Caco-2 (cell line): ENCODE data around the gene HHIPL1. TPM values are rescaled to one million over a fixed set of nuclear protein-coding genes. Genes with fewer than 3 reads are reported as not detected.
"Not testable (repeated sequence)": the region's sequence is repeated elsewhere in the genome, so short reads cannot be mapped to it uniquely, and the experiment has no call there.

Source experiments
- BruUV-seq: library from RNA; stranded (reverse); fragments of 400-500 nt; replicated peaks from 2 replicates; lab custom pipeline; 2021; lab: Mats Ljungman, UMichigan
- CTCF ChIA-PET: fragments of 300-600 bp; sonication (Branson Sonifier 250); formaldehyde crosslinking; loops from one replicate; lab custom pipeline; 2022; ENCODE audit warnings: antibody characterized with exemption; lab: Charles Lee
- POLR2A ChIA-PET: fragments of 300-600 bp; sonication (Branson Sonifier 250); formaldehyde crosslinking; loops from one replicate; lab custom pipeline; 2022; ENCODE audit warnings: antibody characterized with exemption; lab: Charles Lee
- DNase-seq, 2 experiments: peaks; one replicate each; pipeline versions ENCODE4 v3.0.0 to v3.0.0-alpha.2; 2020 to 2022
- H3K27me3 ChIP-seq: replicated peaks from 2 replicates; pipeline ENCODE4 v1.6.0; 2011; ENCODE audit warnings: low read length; ENCODE audit not compliant: control insufficient read depth, insufficient read depth
- H3K36me3 ChIP-seq: 2 replicates; pipeline ENCODE4 v1.5.1; 2011; ENCODE audit warnings: low read length; ENCODE audit not compliant: control insufficient read depth, insufficient read depth
- H3K4me1 ChIP-seq: fragments of 250-450 bp; sonication (Bioruptor Pico); 2 replicates; pipeline ENCODE4 v1.5.1; 2020; ENCODE audit warnings: mild to moderate bottlenecking
- H3K4me3 ChIP-seq: 2 replicates; pipeline ENCODE4 v1.5.1; 2011; ENCODE audit warnings: low read depth, mild to moderate bottlenecking, control low read depth, low read length
- H3K9me3 ChIP-seq: fragments of 250-450 bp; sonication (Bioruptor Pico); 2 replicates; pipeline ENCODE4 v1.5.1; 2020; ENCODE audit warnings: mild to moderate bottlenecking, moderate library complexity
- H3K27ac Mint-ChIP-seq: one replicate; pipeline ENCODE4 v1.8.0; 2022; ENCODE audit warnings: mixed read lengths; ENCODE audit not compliant: unreplicated experiment
- H3K27me3 Mint-ChIP-seq: one replicate; pipeline ENCODE4 v1.8.0; 2022; ENCODE audit warnings: mixed read lengths; ENCODE audit not compliant: insufficient read depth, unreplicated experiment
- H3K36me3 Mint-ChIP-seq: one replicate; pipeline ENCODE4 v1.8.0; 2022; ENCODE audit warnings: mild to moderate bottlenecking, mixed read lengths; ENCODE audit not compliant: insufficient read depth, unreplicated experiment
- H3K4me1 Mint-ChIP-seq: one replicate; pipeline ENCODE4 v1.8.0; 2022; ENCODE audit warnings: low read depth, mixed read lengths; ENCODE audit not compliant: unreplicated experiment
- H3K4me3 Mint-ChIP-seq: one replicate; pipeline ENCODE4 v1.8.0; 2022; ENCODE audit warnings: mild to moderate bottlenecking, moderate library complexity, mixed read lengths; ENCODE audit not compliant: unreplicated experiment
- H3K9me3 Mint-ChIP-seq: one replicate; pipeline ENCODE4 v1.8.0; 2022; ENCODE audit warnings: mixed read lengths; ENCODE audit not compliant: unreplicated experiment
- CTCF ChIP-seq, 2 experiments: fragments of 200-600 bp in 1 of 2; IDR thresholded peaks; 1 replicate in 1 of 2; 2 replicates in 1 of 2; pipeline versions ENCODE4 v1.5.1 to v1.8.0; 2011 to 2022; ENCODE audit warnings: antibody characterized with exemption in 1 of 2, control low read depth in 1 of 2, inconsistent platforms in 1 of 2, low read depth in 1 of 2, low read length in 1 of 2, mild to moderate bottlenecking in 1 of 2, moderate library complexity in 1 of 2; ENCODE audit not compliant: insufficient read depth in 1 of 2, severe bottlenecking in 1 of 2, unreplicated experiment in 1 of 2
- intact Hi-C: fragments of 100-400 bp; cut with micrococcal nuclease; formaldehyde crosslinking; loops from one replicate; pipeline ENCODE4 v1.10.0; 2022; ENCODE audit not compliant: unreplicated experiment
- total RNA-seq: library from RNA; stranded (reverse); gene quantifications from 2 replicates; pipeline ENCODE4 v1.2.3, GENCODE V29; 2022

HHIPL1 gene
- total RNA-seq, 1 experiment from 2014 or later, result 2.9 TPM

- H3K9me3 ChIP-seq, result no peaks in the 10 kb centered on the region
- Mint-ChIP-seq H3K27me3 (no peaks in the 10 kb centered on the region), H3K9me3 (no peaks in the 10 kb centered on the region), H3K4me1 (no peaks in the 10 kb centered on the region), H3K27ac (no peak overlapping the region), H3K4me3 (no peak overlapping the region), H3K36me3 (no peaks in the 10 kb centered on the region)
- BruUV-seq, result no TSS peak
- no peaks in the 10 kb centered on the region for H3K36me3 ChIP-seq
- ChIA-PET POLR2A (no interaction called here), CTCF (no interaction called here)
- TF ChIP-seq CTCF (IDR thresholded peaks at IDR 0.05; ENCODE audit: insufficient read depth in 1 of 2, low read depth in 1 of 2, low read length in 1 of 2, severe bottlenecking in 1 of 2, unreplicated experiment in 1 of 2), result no peak
- no peaks in the 10 kb centered on the region for H3K27me3 ChIP-seq
- H3K4me3 ChIP-seq, result no peak overlapping the region
- intact Hi-C loops, result no loop called here
- DNase-seq, result no peak
- H3K4me1 ChIP-seq, result no peaks in the 10 kb centered on the region
These were observed 8.4 kb upstream of the HHIPL1 start for GRCh38 chr14:99636487-99636886.

GRCh38 chr14:99637624-99638023 is 7.3 kb upstream of the HHIPL1 start:
- Histone ChIP-seq H3K27me3 (no peaks in the 10 kb centered on the region), H3K4me1 (no peaks in the 10 kb centered on the region), H3K36me3 (no peaks in the 10 kb centered on the region), H3K9me3 (no peaks in the 10 kb centered on the region), H3K4me3 (no peak overlapping the region)
- no peaks in the 10 kb centered on the region for H3K4me1 Mint-ChIP-seq
- no TSS peak for BruUV-seq
- ChIA-PET CTCF (no interaction called here), POLR2A (no interaction called here)
- no peaks in the 10 kb centered on the region for H3K9me3 Mint-ChIP-seq
- DNase-seq, result no peak
- no peaks in the 10 kb centered on the region for H3K27me3 Mint-ChIP-seq
- intact Hi-C loops, result no loop called here
- H3K4me3 Mint-ChIP-seq, result no peak overlapping the region
- H3K36me3 Mint-ChIP-seq, result no peaks in the 10 kb centered on the region
- TF ChIP-seq CTCF (IDR thresholded peaks at IDR 0.05; ENCODE audit: insufficient read depth in 1 of 2, low read depth in 1 of 2, low read length in 1 of 2, severe bottlenecking in 1 of 2, unreplicated experiment in 1 of 2), result no peak
- H3K27ac Mint-ChIP-seq, result no peak overlapping the region

GRCh38 chr14:99642771-99643170 is 2.2 kb upstream of the HHIPL1 start:
- H3K4me1 Mint-ChIP-seq, intact Hi-C loops, H3K4me1 ChIP-seq, H3K4me3 Mint-ChIP-seq, H3K36me3 Mint-ChIP-seq, H3K9me3 ChIP-seq, H3K9me3 Mint-ChIP-seq, POLR2A ChIA-PET, BruUV-seq, CTCF ChIA-PET, H3K27me3 ChIP-seq, DNase-seq, H3K4me3 ChIP-seq, H3K36me3 ChIP-seq, H3K27me3 Mint-ChIP-seq, H3K27ac Mint-ChIP-seq: not testable (repeated sequence)

- H3K4me1 Mint-ChIP-seq, result no peaks in the 10 kb centered on the region
- BruUV-seq, result no TSS peak
- no peak for DNase-seq
- H3K9me3 ChIP-seq, result no peaks in the 10 kb centered on the region
- H3K4me1 ChIP-seq, result peaks cover 6% of the 10 kb centered on the region; the same call in 1 of the 2 replicates
- no peaks in the 10 kb centered on the region for H3K36me3 ChIP-seq
- no peaks in the 10 kb centered on the region for H3K27me3 Mint-ChIP-seq
- no peak overlapping the region for H3K4me3 Mint-ChIP-seq
- H3K4me3 ChIP-seq, result no peak overlapping the region
- ChIA-PET CTCF (no interaction called here), POLR2A (no interaction called here)
- H3K27me3 ChIP-seq, result no peaks in the 10 kb centered on the region
- intact Hi-C loops, result no loop called here
- no peak for TF ChIP-seq CTCF (IDR thresholded peaks at IDR 0.05; ENCODE audit: insufficient read depth in 1 of 2, low read depth in 1 of 2, low read length in 1 of 2, severe bottlenecking in 1 of 2, unreplicated experiment in 1 of 2)
- peaks cover 1% of the 10 kb centered on the region for H3K36me3 Mint-ChIP-seq
- no peaks in the 10 kb centered on the region for H3K9me3 Mint-ChIP-seq
- no peak overlapping the region for H3K27ac Mint-ChIP-seq
These were observed 1.6 kb upstream of the HHIPL1 start for GRCh38 chr14:99643343-99643742.
